Sigmoid colon (tissue), 7 donors: ENCODE data around the gene RPTOR. TPM values are rescaled to one million over a fixed set of nuclear protein-coding genes. Genes with fewer than 3 reads are reported as not detected.
"Not testable (repeated sequence)": the region's sequence is repeated elsewhere in the genome, so short reads cannot be mapped to it uniquely, and the experiment has no call there.

ENCODE experiments used
- DNase-seq: peaks from one replicate; pipeline ENCODE4 v3.0.0-alpha.2; 2019
- H3K27ac ChIP-seq, 4 donors: fragments of 200-600 bp; sonication (generic); one replicate each; pipeline ENCODE4 v1.5.1; 2016 to 2019; ENCODE audit warnings: mild to moderate bottlenecking in 1 of 4
- H3K27me3 ChIP-seq, 3 donors: fragments of 200-600 bp; sonication (generic); one replicate each; pipeline ENCODE4 v1.5.1; 2019; ENCODE audit warnings: mild to moderate bottlenecking in 1 of 3
- H3K36me3 ChIP-seq, 4 donors: fragments of 200-600 bp; sonication (generic); one replicate each; pipeline ENCODE4 v1.5.1; 2016 to 2019
- H3K4me1 ChIP-seq, 4 donors: fragments of 200-600 bp; sonication (generic); one replicate each; pipeline ENCODE4 v1.5.1; 2017 to 2019
- H3K4me3 ChIP-seq, 4 donors: fragments of 200-600 bp; sonication (generic); one replicate each; pipeline ENCODE4 v1.5.1; 2017 to 2019; ENCODE audit warnings: mild to moderate bottlenecking in 2 of 4, moderate library complexity in 1 of 4
- H3K9me3 ChIP-seq, 4 donors: fragments of 200-600 bp in 3 of 4; sonication (generic) in 3 of 4; one replicate each; pipeline versions ENCODE4 v1.5.1 to v1.6.1; 2013 to 2019
- CTCF ChIP-seq, 4 experiments: fragments of 450-650 bp in 3 of 4; fragments of 200-600 bp in 1 of 4; IDR thresholded peaks; one replicate each; pipeline ENCODE4 v1.5.1; 2016 to 2019; ENCODE audit warnings: antibody characterized with exemption in 4 of 4, mild to moderate bottlenecking in 3 of 4, moderate library complexity in 2 of 4
- EP300 ChIP-seq, 4 donors: sonication (generic); formaldehyde crosslinking; IDR thresholded peaks; one replicate each; pipeline ENCODE4 v1.6.1; 2017; ENCODE audit warnings: antibody characterized with exemption in 4 of 4
- POLR2A ChIP-seq, 2 donors: fragments of 450-650 bp; IDR thresholded peaks; one replicate each; pipeline ENCODE4 v1.6.1; 2016; ENCODE audit warnings: antibody characterized with exemption in 2 of 2, mild to moderate bottlenecking in 2 of 2, moderate library complexity in 2 of 2
- POLR2AphosphoS5 ChIP-seq, 4 donors: sonication (generic); formaldehyde crosslinking; IDR thresholded peaks; one replicate each; pipeline ENCODE4 v1.6.1; 2017; ENCODE audit warnings: antibody characterized with exemption in 4 of 4
- WGBS, 2 donors: extraction: QIAGEN DNeasy Blood & Tissue Kit; methylation state at CpG; one replicate each; pipeline ENCODE4 v1.1.7; 2013; 5-methylcytosine and 5-hydroxymethylcytosine counted together
- intact Hi-C: fragments of 100-400 bp; cut with DNase I; formaldehyde crosslinking; loops from one replicate; pipeline ENCODE4 v1.15.1; 2023
- polyA plus RNA-seq, 3 donors: library from polyadenylated mRNA; stranded (reverse); fragments of 200-250 nt; gene quantifications; one replicate each; pipeline ENCODE4 v1.2.3, GENCODE V29; 2013
- total RNA-seq, 4 donors: library from RNA; depleted of rRNA; stranded (reverse); fragments of >200 nt; gene quantifications; one replicate each; pipeline ENCODE4 v1.1.0, GENCODE V29; 2016
- donor health status: healthy with polysubstance abuse.
- donor health status: Bipolar disorder and iron deficiency.
- donor health status: healthy.

RPTOR gene
- total and polyA plus RNA-seq, 7 donors = 3.7 to 68.7 (median 22.9) TPM

- Histone ChIP-seq H3K4me1 (no peaks in the 10 kb centered on the region), H3K27me3 (no peaks in the 10 kb centered on the region), H3K27ac (no peak overlapping the region), H3K9me3 (no peaks in the 10 kb centered on the region), H3K4me3 (no peak overlapping the region), H3K36me3 (peaks cover 0 to 10% (median 0%) of the 10 kb centered on the region in 4 donors)
- WGBS, 2 donors = 87 to 92% methylated on average over 14 of the region's 14 CpGs
- peak; percentile 6 for DNase-seq
- TF ChIP-seq POLR2AphosphoS5 (IDR thresholded peaks at IDR 0.05) = no peak
- no peak for TF ChIP-seq EP300 (IDR thresholded peaks at IDR 0.05)
- no peak for TF ChIP-seq CTCF (IDR thresholded peaks at IDR 0.05)
- TF ChIP-seq POLR2A (IDR thresholded peaks at IDR 0.05) = no peak
- intact Hi-C loops = no loop called here
Observed at GRCh38 chr17:80873307-80873951, 328.8 kb downstream of the RPTOR start.

- H3K27ac ChIP-seq = no peak overlapping the region
- H3K27me3 ChIP-seq = no peaks in the 10 kb centered on the region
- 95 to 96% methylated on average over 19 of the region's 19 CpGs for WGBS, 2 donors
- intact Hi-C loops = no loop called here
- no peaks in the 10 kb centered on the region for H3K9me3 ChIP-seq
- no peaks in the 10 kb centered on the region for H3K4me1 ChIP-seq
- no peak overlapping the region for H3K4me3 ChIP-seq
- DNase-seq = no peak
- TF ChIP-seq POLR2AphosphoS5 (IDR thresholded peaks at IDR 0.05) (no peak), EP300 (IDR thresholded peaks at IDR 0.05) (no peak), POLR2A (IDR thresholded peaks at IDR 0.05) (no peak), CTCF (IDR thresholded peaks at IDR 0.05) (no peak)
- peaks cover 0 to 10% (median 0%) of the 10 kb centered on the region in 4 donors for H3K36me3 ChIP-seq
Observed at GRCh38 chr17:80874866-80875445, 330.3 kb downstream of the RPTOR start.

- intact Hi-C loops, H3K9me3 ChIP-seq, H3K4me1 ChIP-seq, H3K27ac ChIP-seq, H3K27me3 ChIP-seq, H3K4me3 ChIP-seq, DNase-seq: not testable (repeated sequence)
- WGBS, 2 donors = 98% methylated on average over 27 to 29 of the region's 29 CpGs
- peaks cover 0 to 14% (median 4%) of the 10 kb centered on the region in 4 donors for H3K36me3 ChIP-seq
Observed at GRCh38 chr17:80875480-80875995, 330.9 kb downstream of the RPTOR start.

GRCh38 chr17:80876456-80876949, 331.9 kb downstream of the RPTOR start:
- DNase-seq, intact Hi-C loops, H3K27me3 ChIP-seq, H3K4me3 ChIP-seq, H3K27ac ChIP-seq, H3K9me3 ChIP-seq, H3K4me1 ChIP-seq: not testable (repeated sequence)
- H3K36me3 ChIP-seq = peaks cover 0 to 23% (median 4%) of the 10 kb centered on the region in 4 donors
- 93 to 95% methylated on average over 35 to 37 of the region's 39 CpGs for WGBS, 2 donors

- intact Hi-C loops = no loop called here
- H3K36me3 ChIP-seq = peaks cover 0 to 29% (median 4%) of the 10 kb centered on the region in 4 donors
- H3K27ac ChIP-seq = no peak overlapping the region
- no peak for TF ChIP-seq POLR2AphosphoS5 (IDR thresholded peaks at IDR 0.05)
- H3K9me3 ChIP-seq = no peaks in the 10 kb centered on the region
- H3K27me3 ChIP-seq = no peaks in the 10 kb centered on the region
- no peaks in the 10 kb centered on the region for H3K4me1 ChIP-seq
- DNase-seq = no peak
- WGBS, 2 donors = 59 to 83% methylated on average over 32 of the region's 32 CpGs
- H3K4me3 ChIP-seq = no peak overlapping the region
Observed at GRCh38 chr17:80876950-80877728, 332.5 kb downstream of the RPTOR start.

GRCh38 chr17:80877729-80878303, 333.2 kb downstream of the RPTOR start:
- Histone ChIP-seq H3K27me3 (no peaks in the 10 kb centered on the region), H3K36me3 (peaks cover 0 to 36% (median 5%) of the 10 kb centered on the region in 4 donors), H3K4me3 (no peak overlapping the region), H3K27ac (no peak overlapping the region), H3K9me3 (no peaks in the 10 kb centered on the region), H3K4me1 (no peaks in the 10 kb centered on the region)
- TF ChIP-seq POLR2A (IDR thresholded peaks at IDR 0.05) = no peak
- TF ChIP-seq EP300 (IDR thresholded peaks at IDR 0.05) = no peak
- no peak for TF ChIP-seq CTCF (IDR thresholded peaks at IDR 0.05)
- TF ChIP-seq POLR2AphosphoS5 (IDR thresholded peaks at IDR 0.05) = no peak
- intact Hi-C loops = no loop called here
- WGBS, 2 donors = 77 to 86% methylated on average over 14 of the region's 14 CpGs
- no peak for DNase-seq
